Karpas-422 (cell line): ENCODE measurements around the gene LLGL1. TPM values are rescaled to one million over a fixed set of nuclear protein-coding genes. Genes with fewer than 3 reads are reported as not detected.

ENCODE experiments used
- DNase-seq: peaks from one replicate; pipeline ENCODE4 v3.0.0-alpha.2; 2015
- H2AFZ ChIP-seq: fragments of 200-600 bp; sonication (generic); 2 replicates; pipeline ENCODE4 v1.6.1; 2014; ENCODE audit warnings: antibody characterized with exemption, low read length, mixed read lengths
- H3K27ac ChIP-seq: fragments of 200-600 bp; sonication (generic); 2 replicates; pipeline ENCODE4 v1.5.1; 2014; ENCODE audit warnings: mild to moderate bottlenecking, low read length, moderate library complexity
- H3K27me3 ChIP-seq: fragments of 200-600 bp; sonication (generic); 2 replicates; pipeline ENCODE4 v1.6.1; 2014; ENCODE audit warnings: low read length, mixed read lengths
- H3K36me3 ChIP-seq: fragments of 200-600 bp; sonication (generic); 2 replicates; pipeline ENCODE4 v1.6.1; 2014; ENCODE audit warnings: low read length, mixed read lengths; ENCODE audit not compliant: insufficient read depth
- H3K4me1 ChIP-seq: fragments of 200-600 bp; sonication (generic); 2 replicates; pipeline ENCODE4 v1.6.1; 2014; ENCODE audit warnings: mild to moderate bottlenecking, low read length, mixed read lengths
- H3K4me2 ChIP-seq: fragments of 200-600 bp; sonication (generic); 2 replicates; pipeline ENCODE4 v1.6.1; 2014; ENCODE audit warnings: low read length, low read depth, mild to moderate bottlenecking; ENCODE audit not compliant: poor library complexity, severe bottlenecking
- H3K4me3 ChIP-seq: fragments of 200-600 bp; sonication (generic); 2 replicates; pipeline ENCODE4 v1.5.1; 2014; ENCODE audit warnings: mild to moderate bottlenecking, antibody characterized with exemption, low read length, mixed read lengths
- H3K79me2 ChIP-seq: fragments of 200-600 bp; sonication (generic); 2 replicates; pipeline ENCODE4 v1.6.1; 2014; ENCODE audit warnings: mild to moderate bottlenecking, low read length, mixed read lengths
- H3K9ac ChIP-seq: fragments of 200-600 bp; sonication (generic); 2 replicates; pipeline ENCODE4 v1.6.0; 2014; ENCODE audit warnings: low read length
- H3K9me2 ChIP-seq: fragments of 200-600 bp; sonication (generic), shearing (Covaris generic); replicated peaks from 2 replicates; pipeline ENCODE4 v1.6.0; 2014; ENCODE audit warnings: mild to moderate bottlenecking, low read length, moderate library complexity; ENCODE audit not compliant: insufficient read depth
- H3K9me3 ChIP-seq: fragments of 300-700, 200-600 bp; sonication (generic); 2 replicates; pipeline ENCODE4 v1.6.1; 2014; ENCODE audit warnings: low read length, mixed read lengths
- H4K20me1 ChIP-seq: fragments of 200-600 bp; sonication (generic); 2 replicates; pipeline ENCODE4 v1.6.1; 2014; ENCODE audit warnings: mild to moderate bottlenecking, antibody characterized with exemption, low read length, low read depth; ENCODE audit not compliant: insufficient read depth
- total RNA-seq: library from RNA; depleted of rRNA; stranded (reverse); fragments of >200 nt; shearing (Covaris generic); gene quantifications from 2 replicates; pipeline ENCODE4 v1.2.3, GENCODE V29; 2014; ENCODE audit warnings: low replicate concordance

Gene LLGL1
- total RNA-seq, 1 experiment from 2014 or later, result 12.1 TPM

DNA sequence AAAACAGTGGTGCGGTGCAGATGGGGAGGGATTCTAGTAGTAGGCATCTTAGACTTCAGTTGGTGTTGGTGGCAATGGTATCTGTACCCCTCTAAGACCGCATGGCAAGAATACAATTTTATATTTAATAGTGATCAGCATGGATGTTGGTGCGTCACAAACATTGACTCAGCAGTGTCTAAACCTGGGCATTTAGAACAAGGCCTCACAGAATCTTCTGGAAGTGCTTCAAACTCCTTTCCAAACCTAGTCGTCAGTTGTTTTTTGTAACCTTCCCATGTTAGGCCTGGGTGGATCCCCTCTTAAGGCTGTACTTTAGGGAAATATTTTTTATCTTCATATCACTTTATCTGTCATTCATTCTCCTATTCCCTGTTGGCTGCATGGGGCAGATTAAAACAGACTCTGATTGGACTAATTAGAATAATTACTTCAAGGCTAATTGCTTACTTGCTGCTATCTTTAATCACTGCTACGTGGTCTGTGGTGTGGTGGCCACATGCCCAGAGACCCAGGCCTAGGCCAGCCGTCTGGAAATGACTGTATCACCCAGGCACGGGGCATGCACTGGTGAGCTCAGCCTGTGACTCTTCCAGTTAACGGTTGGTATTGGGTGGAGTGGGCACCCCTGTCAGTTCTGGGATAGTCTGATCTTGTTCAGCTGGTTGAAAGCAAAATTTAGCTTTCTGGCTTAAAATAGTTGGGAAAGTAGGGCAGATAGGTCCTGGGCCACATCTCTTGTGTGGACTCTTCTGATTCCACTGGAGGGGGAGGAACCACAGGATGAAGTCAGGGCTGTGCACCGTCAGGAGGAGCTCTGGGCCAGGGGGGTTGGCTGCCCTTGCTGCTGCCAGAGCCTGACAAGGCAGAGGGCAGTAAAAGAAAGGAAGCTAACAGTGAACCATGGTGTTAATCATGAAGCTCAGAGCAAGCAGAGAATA, 37.3 kb upstream of the LLGL1 start:
- Histone ChIP-seq H2AFZ (no peak overlapping the region), H3K9me2 (no peaks in the 10 kb centered on the region), H3K79me2 (peaks cover 93% of the 10 kb centered on the region), H3K27me3 (no peaks in the 10 kb centered on the region), H3K4me3 (peak overlapping the region; percentile 95; the same call in 1 of the 2 replicates), H3K9me3 (no peaks in the 10 kb centered on the region), H3K36me3 (peaks cover 49% of the 10 kb centered on the region; the same call in 1 of the 2 replicates), H3K9ac (peak overlapping the region; percentile 88; the same call in 1 of the 2 replicates), H3K4me2 (peak overlapping the region; percentile 99), H4K20me1 (peaks cover 67% of the 10 kb centered on the region), H3K4me1 (peaks cover 33% of the 10 kb centered on the region), H3K27ac (no peak overlapping the region)
- no peak for DNase-seq

- Histone ChIP-seq H3K9me2 (no peaks in the 10 kb centered on the region), H3K9me3 (no peaks in the 10 kb centered on the region), H3K4me1 (peaks cover 28% of the 10 kb centered on the region), H2AFZ (no peak overlapping the region), H3K4me3 (no peak overlapping the region), H3K4me2 (no peak overlapping the region), H3K9ac (no peak overlapping the region), H3K27ac (no peak overlapping the region), H4K20me1 (peaks cover 63% of the 10 kb centered on the region), H3K27me3 (no peaks in the 10 kb centered on the region), H3K36me3 (peaks cover 50% of the 10 kb centered on the region), H3K79me2 (peaks cover 95% of the 10 kb centered on the region)
- DNase-seq, result no peak
Measured at GRCh38 chr17:18190628-18191235, 34.7 kb upstream of the LLGL1 start.

DNA sequence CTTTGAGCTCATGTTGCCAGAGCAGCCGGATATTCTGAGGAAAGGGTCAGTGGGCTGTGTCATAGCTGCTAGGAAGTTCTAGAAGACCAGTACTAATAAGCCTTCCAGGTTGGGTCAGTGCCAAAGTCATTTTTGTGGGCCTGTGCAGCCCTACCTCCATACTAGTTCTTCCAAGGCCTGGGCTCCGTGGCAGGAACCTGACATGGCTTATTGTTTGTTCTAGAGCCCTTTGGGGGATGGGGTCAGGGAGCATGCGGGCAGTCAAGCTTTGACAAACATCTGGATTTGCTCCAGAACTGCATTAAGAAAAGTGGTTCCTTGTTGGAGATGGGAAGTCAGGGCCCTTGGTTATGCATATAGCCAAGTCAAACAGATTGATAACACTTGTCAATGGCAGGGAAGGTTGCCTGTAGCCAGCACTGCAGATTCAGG, 34.2 kb upstream of the LLGL1 start:
- Histone ChIP-seq H3K4me1 (peaks cover 23% of the 10 kb centered on the region), H2AFZ (no peak overlapping the region), H3K9me2 (no peaks in the 10 kb centered on the region), H3K4me3 (no peak overlapping the region), H4K20me1 (peaks cover 62% of the 10 kb centered on the region), H3K9me3 (no peaks in the 10 kb centered on the region), H3K27ac (no peak overlapping the region), H3K36me3 (peaks cover 49% of the 10 kb centered on the region), H3K79me2 (peaks cover 95% of the 10 kb centered on the region), H3K9ac (no peak overlapping the region), H3K4me2 (no peak overlapping the region), H3K27me3 (no peaks in the 10 kb centered on the region)
- DNase-seq, result no peak

- no peaks in the 10 kb centered on the region for H3K27me3 ChIP-seq
- H3K27ac ChIP-seq, result no peak overlapping the region
- no peak overlapping the region for H3K9ac ChIP-seq
- no peak overlapping the region for H3K4me2 ChIP-seq
- no peak for DNase-seq
- H2AFZ ChIP-seq, result no peak overlapping the region
- H3K79me2 ChIP-seq, result peaks cover 95% of the 10 kb centered on the region
- peaks cover 16% of the 10 kb centered on the region for H3K4me1 ChIP-seq
- H4K20me1 ChIP-seq, result peaks cover 58% of the 10 kb centered on the region
- H3K36me3 ChIP-seq, result peaks cover 46% of the 10 kb centered on the region
- no peaks in the 10 kb centered on the region for H3K9me3 ChIP-seq
- no peaks in the 10 kb centered on the region for H3K9me2 ChIP-seq
- no peak overlapping the region for H3K4me3 ChIP-seq
Measured at GRCh38 chr17:18191967-18192366, 33.5 kb upstream of the LLGL1 start.

DNA sequence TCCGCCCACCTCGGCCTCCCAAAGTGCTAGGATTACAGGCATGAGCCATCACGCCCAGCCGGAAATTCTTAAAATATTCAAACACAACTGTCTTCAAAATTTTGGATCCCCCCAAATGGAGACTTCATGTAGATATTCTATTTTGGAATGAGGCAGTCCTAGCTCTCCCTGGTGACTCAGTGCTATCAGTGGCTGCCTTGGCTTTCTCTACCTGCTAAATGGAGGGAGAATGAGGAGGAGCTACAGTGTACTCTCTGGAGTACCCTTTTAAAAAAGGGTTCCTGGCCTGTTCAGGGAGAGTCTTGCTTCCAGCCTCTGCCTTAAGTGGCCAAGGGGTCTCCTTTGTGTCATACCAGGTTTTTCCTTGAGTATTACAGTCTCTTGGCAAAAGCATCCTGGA, 31.0 kb upstream of the LLGL1 start:
- no peak overlapping the region for H3K9ac ChIP-seq
- no peaks in the 10 kb centered on the region for H3K27me3 ChIP-seq
- H3K9me2 ChIP-seq, result no peaks in the 10 kb centered on the region
- H2AFZ ChIP-seq, result no peak overlapping the region
- H3K4me3 ChIP-seq, result no peak overlapping the region
- H3K4me2 ChIP-seq, result no peak overlapping the region
- H3K4me1 ChIP-seq, result no peaks in the 10 kb centered on the region
- peaks cover 45% of the 10 kb centered on the region for H3K36me3 ChIP-seq
- DNase-seq, result no peak
- H3K9me3 ChIP-seq, result no peaks in the 10 kb centered on the region
- H3K79me2 ChIP-seq, result peaks cover 95% of the 10 kb centered on the region
- no peak overlapping the region for H3K27ac ChIP-seq
- peaks cover 54% of the 10 kb centered on the region for H4K20me1 ChIP-seq

DNA sequence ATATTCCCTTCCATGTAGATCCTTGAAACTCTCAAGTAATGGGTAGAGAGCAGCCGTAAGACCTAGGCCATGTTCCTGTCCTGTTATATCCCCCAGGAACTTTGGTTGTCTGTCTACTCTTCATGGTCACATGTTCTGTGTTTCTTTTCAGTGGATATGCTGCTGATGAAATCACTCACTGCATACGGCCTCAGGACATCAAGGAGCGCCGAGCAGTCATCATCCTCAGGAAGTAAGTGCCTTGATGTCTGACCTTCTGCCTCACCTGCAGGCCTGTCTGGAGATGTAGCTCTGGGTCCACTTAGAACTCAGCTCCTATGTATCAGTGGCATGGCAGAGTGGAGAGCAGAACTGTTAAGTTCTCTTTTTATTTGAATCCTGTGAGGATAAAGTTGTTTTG, 30.6 kb upstream of the LLGL1 start:
- Histone ChIP-seq H3K4me1 (no peaks in the 10 kb centered on the region), H3K9me3 (no peaks in the 10 kb centered on the region), H4K20me1 (peaks cover 50% of the 10 kb centered on the region), H2AFZ (no peak overlapping the region), H3K4me2 (no peak overlapping the region), H3K9me2 (no peaks in the 10 kb centered on the region), H3K27me3 (no peaks in the 10 kb centered on the region), H3K27ac (no peak overlapping the region), H3K4me3 (no peak overlapping the region), H3K9ac (no peak overlapping the region), H3K36me3 (peaks cover 48% of the 10 kb centered on the region), H3K79me2 (peaks cover 95% of the 10 kb centered on the region)
- no peak for DNase-seq

GRCh38 chr17:18195246-18195645, 30.2 kb upstream of the LLGL1 start:
- H3K27ac ChIP-seq, result no peak overlapping the region
- peaks cover 50% of the 10 kb centered on the region for H4K20me1 ChIP-seq
- H3K4me2 ChIP-seq, result no peak overlapping the region
- H3K4me3 ChIP-seq, result no peak overlapping the region
- no peaks in the 10 kb centered on the region for H3K9me2 ChIP-seq
- H3K9ac ChIP-seq, result no peak overlapping the region
- no peaks in the 10 kb centered on the region for H3K9me3 ChIP-seq
- H2AFZ ChIP-seq, result no peak overlapping the region
- peaks cover 93% of the 10 kb centered on the region for H3K79me2 ChIP-seq
- no peak for DNase-seq
- H3K27me3 ChIP-seq, result no peaks in the 10 kb centered on the region
- H3K36me3 ChIP-seq, result peaks cover 49% of the 10 kb centered on the region
- no peaks in the 10 kb centered on the region for H3K4me1 ChIP-seq

GRCh38 chr17:18197535-18198194, 27.8 kb upstream of the LLGL1 start:
- no peaks in the 10 kb centered on the region for H3K4me1 ChIP-seq
- H3K79me2 ChIP-seq, result peaks cover 85% of the 10 kb centered on the region
- no peak overlapping the region for H3K4me3 ChIP-seq
- peaks cover 42% of the 10 kb centered on the region for H4K20me1 ChIP-seq
- no peak overlapping the region for H3K4me2 ChIP-seq
- H3K36me3 ChIP-seq, result peaks cover 37% of the 10 kb centered on the region
- no peak overlapping the region for H2AFZ ChIP-seq
- no peak overlapping the region for H3K9ac ChIP-seq
- no peak for DNase-seq
- no peak overlapping the region for H3K27ac ChIP-seq
- no peaks in the 10 kb centered on the region for H3K9me3 ChIP-seq
- no peaks in the 10 kb centered on the region for H3K9me2 ChIP-seq
- H3K27me3 ChIP-seq, result no peaks in the 10 kb centered on the region
